CD4-positive, alpha-beta T cell (primary cell): ENCODE results near the gene YPEL5. TPM values are rescaled to one million over a fixed set of nuclear protein-coding genes. Genes with fewer than 3 reads are reported as not detected.

Experiments
- ATAC-seq: fragments of 200-7000 bp; cut with Tn5 transposase; one replicate; pipeline ENCODE4 v1.10.0; 2022; ENCODE audit warnings: mild to moderate bottlenecking; ENCODE audit not compliant: poor library complexity
- CTCF ChIA-PET: fragments of 350-600 bp; sonication (Branson Sonifier 250); formaldehyde crosslinking; loops from one replicate; lab custom pipeline; 2021; ENCODE audit warnings: antibody characterized with exemption, inconsistent platforms; lab: Charles Lee
- POLR2A ChIA-PET: fragments of 350-600 bp; sonication (Branson Sonifier 250); formaldehyde crosslinking; loops from one replicate; lab custom pipeline; 2021; ENCODE audit warnings: antibody characterized with exemption, inconsistent platforms; lab: Charles Lee
- DNase-seq, 14 experiments: peaks; one replicate each; pipeline ENCODE4 v3.0.0-alpha.2; 2013 to 2020; ENCODE audit warnings: mixed read lengths in 2 of 14
- H3K27ac ChIP-seq, 2 donors: one replicate each; pipeline versions ENCODE4 v1.5.1 to v1.7.0; 2013; ENCODE audit warnings: low read length in 2 of 2, low read depth in 1 of 2, mild to moderate bottlenecking in 1 of 2
- H3K27me3 ChIP-seq, 2 experiments: 1 replicate in 1 of 2; 2 replicates in 1 of 2; pipeline versions ENCODE4 v1.6.1 to v1.7.0; 2013; ENCODE audit warnings: low read length in 2 of 2, control low read depth in 1 of 2, mild to moderate bottlenecking in 1 of 2, moderate library complexity in 1 of 2; ENCODE audit not compliant: insufficient read depth in 2 of 2, control insufficient read depth in 1 of 2
- H3K36me3 ChIP-seq: one replicate; pipeline ENCODE4 v1.6.1; 2013; ENCODE audit warnings: low read length, control low read depth; ENCODE audit not compliant: insufficient read depth
- H3K4me1 ChIP-seq: one replicate; pipeline ENCODE4 v1.6.1; 2013; ENCODE audit warnings: low read length, control low read depth; ENCODE audit not compliant: insufficient read depth
- H3K4me3 ChIP-seq: one replicate; pipeline ENCODE4 v1.5.1; 2013; ENCODE audit warnings: mild to moderate bottlenecking, low read length, moderate library complexity
- H3K9me3 ChIP-seq, 2 experiments: 1 replicate in 1 of 2; 2 replicates in 1 of 2; pipeline versions ENCODE4 v1.6.1 to v1.7.0; 2013; ENCODE audit warnings: low read length in 2 of 2, mild to moderate bottlenecking in 2 of 2, control low read depth in 1 of 2, moderate library complexity in 1 of 2; ENCODE audit not compliant: control insufficient read depth in 1 of 2, insufficient read depth in 1 of 2
- H3K27ac Mint-ChIP-seq: one replicate; pipeline ENCODE4 v1.8.0; 2020; ENCODE audit warnings: mixed read lengths
- H3K27me3 Mint-ChIP-seq: one replicate; pipeline ENCODE4 v1.8.0; 2021; ENCODE audit warnings: mixed read lengths
- H3K36me3 Mint-ChIP-seq: one replicate; pipeline ENCODE4 v1.8.0; 2021; ENCODE audit warnings: low read depth, mixed read lengths
- H3K4me1 Mint-ChIP-seq: one replicate; pipeline ENCODE4 v1.8.0; 2021; ENCODE audit warnings: low read depth, mixed read lengths
- H3K4me3 Mint-ChIP-seq: one replicate; pipeline ENCODE4 v1.8.0; 2020; ENCODE audit warnings: mild to moderate bottlenecking, mixed read lengths
- H3K9me3 Mint-ChIP-seq: one replicate; pipeline ENCODE4 v1.8.0; 2020; ENCODE audit warnings: mixed read lengths
- CTCF ChIP-seq: fragments of 200-600 bp; IDR thresholded peaks from one replicate; pipeline ENCODE4 v1.8.0; 2022; ENCODE audit warnings: antibody characterized with exemption, mild to moderate bottlenecking
- intact Hi-C, 2 experiments: fragments of 100-400 bp; cut with DNase I in 1 of 2; cut with micrococcal nuclease in 1 of 2; formaldehyde crosslinking; loops; one replicate each; pipeline versions ENCODE4 v1.15.1 to v1.9.0; 2023 to 2025; cut with DNase I, micrococcal nuclease
- total RNA-seq, 174 experiments: library from RNA in 2 of 174; stranded (reverse) in 2 of 174; gene quantifications; one replicate each; pipeline ENCODE4 v1.2.3 and lab custom pipeline; 2021 to 2026

YPEL5 gene
- total RNA-seq, 2 experiments from 2014 or later: 932 to 972 TPM

- CTCF ChIA-PET: no interaction called here
Measured at GRCh38 chr2:30190637-30191036, 43.8 kb downstream of the YPEL5 start.

GRCh38 chr2:30191107-30191506, 44.3 kb downstream of the YPEL5 start:
- H3K9me3 Mint-ChIP-seq: no peaks in the 10 kb centered on the region
- no peaks in the 10 kb centered on the region for H3K4me1 Mint-ChIP-seq
- no peaks in the 10 kb centered on the region for H3K36me3 Mint-ChIP-seq
- H3K27me3 ChIP-seq: no peaks in the 10 kb centered on the region
- H3K36me3 ChIP-seq: no peaks in the 10 kb centered on the region
- no peaks in the 10 kb centered on the region for H3K9me3 ChIP-seq
- H3K27ac ChIP-seq: no peak overlapping the region
- no peaks in the 10 kb centered on the region for H3K27me3 Mint-ChIP-seq
- no peak overlapping the region for H3K4me3 ChIP-seq
- intact Hi-C loops: no loop called here
- H3K4me1 ChIP-seq: no peaks in the 10 kb centered on the region
- no peak for TF ChIP-seq CTCF
- H3K27ac Mint-ChIP-seq: no peak overlapping the region
- ChIA-PET CTCF (no interaction called here), POLR2A (no interaction called here)
- ATAC-seq: no peak
- H3K4me3 Mint-ChIP-seq: no peak overlapping the region
- DNase-seq: no peak

More at GRCh38 chr2:30190637-30191036, 43.8 kb downstream of the YPEL5 start:
- H3K4me1 ChIP-seq: no peaks in the 10 kb centered on the region
- Mint-ChIP-seq H3K36me3 (no peaks in the 10 kb centered on the region), H3K4me1 (no peaks in the 10 kb centered on the region), H3K9me3 (no peaks in the 10 kb centered on the region), H3K27me3 (no peaks in the 10 kb centered on the region), H3K4me3 (no peak overlapping the region), H3K27ac (no peak overlapping the region)
- intact Hi-C loops: no loop called here
- H3K27ac ChIP-seq: no peak overlapping the region
- H3K4me3 ChIP-seq: no peak overlapping the region
- no peaks in the 10 kb centered on the region for H3K27me3 ChIP-seq
- POLR2A ChIA-PET: no interaction called here
- no peak for TF ChIP-seq CTCF
- no peaks in the 10 kb centered on the region for H3K9me3 ChIP-seq
- H3K36me3 ChIP-seq: no peaks in the 10 kb centered on the region
- ATAC-seq: no peak
- DNase-seq: no peak

- no peaks in the 10 kb centered on the region for H3K9me3 ChIP-seq
- ChIA-PET CTCF (no interaction called here), POLR2A (no interaction called here)
- TF ChIP-seq CTCF: no peak
- intact Hi-C loops: no loop called here
- no peak for ATAC-seq
- DNase-seq: no peak
- H3K4me3 Mint-ChIP-seq: no peak overlapping the region
- H3K4me1 Mint-ChIP-seq: peaks cover 4% of the 10 kb centered on the region
- no peak overlapping the region for H3K4me3 ChIP-seq
- no peaks in the 10 kb centered on the region for H3K36me3 Mint-ChIP-seq
- no peak overlapping the region for H3K27ac ChIP-seq
- H3K9me3 Mint-ChIP-seq: no peaks in the 10 kb centered on the region
- no peaks in the 10 kb centered on the region for H3K27me3 ChIP-seq
- H3K4me1 ChIP-seq: no peaks in the 10 kb centered on the region
- H3K36me3 ChIP-seq: no peaks in the 10 kb centered on the region
- no peaks in the 10 kb centered on the region for H3K27me3 Mint-ChIP-seq
- H3K27ac Mint-ChIP-seq: no peak overlapping the region
Measured at GRCh38 chr2:30191819-30192271, 45.0 kb downstream of the YPEL5 start.
